HG03097 (cell line): Measurements from ENCODE around the gene ATRX.
"Not testable (repeated sequence)": the region's sequence is repeated elsewhere in the genome, so short reads cannot be mapped to it uniquely, and the experiment has no call there.

Experiments
- ATAC-seq: cut with Tn5 transposase; IDR thresholded peaks from one replicate; pipeline ENCODE4 v1.9.1; 2021; ENCODE audit not compliant: unreplicated experiment, low FRiP score

ATRX gene, protein sequence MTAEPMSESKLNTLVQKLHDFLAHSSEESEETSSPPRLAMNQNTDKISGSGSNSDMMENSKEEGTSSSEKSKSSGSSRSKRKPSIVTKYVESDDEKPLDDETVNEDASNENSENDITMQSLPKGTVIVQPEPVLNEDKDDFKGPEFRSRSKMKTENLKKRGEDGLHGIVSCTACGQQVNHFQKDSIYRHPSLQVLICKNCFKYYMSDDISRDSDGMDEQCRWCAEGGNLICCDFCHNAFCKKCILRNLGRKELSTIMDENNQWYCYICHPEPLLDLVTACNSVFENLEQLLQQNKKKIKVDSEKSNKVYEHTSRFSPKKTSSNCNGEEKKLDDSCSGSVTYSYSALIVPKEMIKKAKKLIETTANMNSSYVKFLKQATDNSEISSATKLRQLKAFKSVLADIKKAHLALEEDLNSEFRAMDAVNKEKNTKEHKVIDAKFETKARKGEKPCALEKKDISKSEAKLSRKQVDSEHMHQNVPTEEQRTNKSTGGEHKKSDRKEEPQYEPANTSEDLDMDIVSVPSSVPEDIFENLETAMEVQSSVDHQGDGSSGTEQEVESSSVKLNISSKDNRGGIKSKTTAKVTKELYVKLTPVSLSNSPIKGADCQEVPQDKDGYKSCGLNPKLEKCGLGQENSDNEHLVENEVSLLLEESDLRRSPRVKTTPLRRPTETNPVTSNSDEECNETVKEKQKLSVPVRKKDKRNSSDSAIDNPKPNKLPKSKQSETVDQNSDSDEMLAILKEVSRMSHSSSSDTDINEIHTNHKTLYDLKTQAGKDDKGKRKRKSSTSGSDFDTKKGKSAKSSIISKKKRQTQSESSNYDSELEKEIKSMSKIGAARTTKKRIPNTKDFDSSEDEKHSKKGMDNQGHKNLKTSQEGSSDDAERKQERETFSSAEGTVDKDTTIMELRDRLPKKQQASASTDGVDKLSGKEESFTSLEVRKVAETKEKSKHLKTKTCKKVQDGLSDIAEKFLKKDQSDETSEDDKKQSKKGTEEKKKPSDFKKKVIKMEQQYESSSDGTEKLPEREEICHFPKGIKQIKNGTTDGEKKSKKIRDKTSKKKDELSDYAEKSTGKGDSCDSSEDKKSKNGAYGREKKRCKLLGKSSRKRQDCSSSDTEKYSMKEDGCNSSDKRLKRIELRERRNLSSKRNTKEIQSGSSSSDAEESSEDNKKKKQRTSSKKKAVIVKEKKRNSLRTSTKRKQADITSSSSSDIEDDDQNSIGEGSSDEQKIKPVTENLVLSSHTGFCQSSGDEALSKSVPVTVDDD (N-terminal part only)

DNA sequence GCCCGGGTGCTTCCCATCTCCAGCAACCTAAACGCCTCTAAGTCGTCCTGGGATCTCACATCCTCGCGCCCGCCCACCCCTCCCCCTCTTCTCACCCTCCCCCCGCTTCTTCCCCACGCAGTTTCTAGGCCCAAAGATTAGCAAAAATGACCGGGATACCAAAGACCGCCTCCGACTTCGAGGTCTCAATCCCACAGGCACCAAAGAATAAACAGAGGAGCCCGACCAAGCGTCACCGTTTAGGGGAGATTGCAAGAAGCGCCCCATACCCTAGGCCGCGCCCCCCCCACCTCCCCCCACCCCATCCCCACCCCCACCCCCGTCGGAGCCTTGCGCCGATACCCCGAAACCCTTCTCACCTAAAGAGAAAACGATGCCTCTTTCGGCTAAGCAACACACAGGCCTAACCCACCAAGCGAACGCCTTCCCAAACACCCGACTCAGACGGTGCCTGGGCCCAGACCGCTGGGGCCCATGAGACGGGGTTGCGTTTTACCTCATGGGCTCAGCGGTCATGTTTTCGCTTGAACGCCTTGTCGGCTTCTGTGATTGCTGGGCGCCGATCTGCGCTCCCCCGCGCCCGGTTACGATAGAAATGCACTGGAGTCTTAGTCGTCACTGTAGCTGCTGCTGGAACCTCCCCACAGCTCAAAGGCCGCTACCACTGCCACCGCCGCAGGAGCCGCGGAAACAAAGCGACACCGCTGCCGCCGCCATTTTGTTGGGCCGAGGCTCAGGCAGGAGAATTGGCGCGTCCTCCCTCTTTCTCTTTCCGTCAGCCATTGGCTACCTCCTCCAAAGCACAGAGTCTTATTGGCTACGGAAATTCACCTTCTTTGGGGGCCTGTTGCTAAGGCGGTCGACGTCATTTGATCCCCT is at the start of gene ATRX:
ATRX (minus strand) TSS at position 731 of the 879 bp plus-strand sequence; CDS start at position 516, 215 bp downstream.
- peak; percentile 86 for ATAC-seq

- not testable (repeated sequence) for ATAC-seq
Observed at GRCh38 chrX:77831544-77831943, 45.5 kb upstream of the ATRX start.

DNA sequence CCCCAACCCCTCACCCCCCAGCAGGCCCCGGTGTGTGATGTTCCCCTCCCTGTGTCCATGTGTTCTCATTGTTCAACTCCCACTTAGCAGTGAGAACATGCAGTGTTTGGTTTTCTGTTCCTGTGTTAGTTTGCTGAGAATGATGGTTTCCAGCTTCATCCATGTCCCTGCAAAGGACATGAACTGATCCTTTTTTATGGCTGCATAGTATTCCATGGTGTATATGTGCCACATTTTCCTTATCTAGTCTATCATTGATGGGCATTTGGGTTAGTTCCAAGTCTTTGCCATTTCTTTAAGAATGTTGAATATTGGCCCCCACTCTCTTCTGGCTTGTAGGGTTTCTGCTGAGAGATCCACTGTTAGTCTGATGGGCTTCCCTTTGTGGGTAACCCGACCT is 36.0 kb upstream of the ATRX start:
- ATAC-seq: not testable (repeated sequence)

- no peak for ATAC-seq
Observed at GRCh38 chrX:77820091-77820727, 34.2 kb upstream of the ATRX start.

- no peak for ATAC-seq
Observed at GRCh38 chrX:77814210-77814609, 28.2 kb upstream of the ATRX start.

DNA sequence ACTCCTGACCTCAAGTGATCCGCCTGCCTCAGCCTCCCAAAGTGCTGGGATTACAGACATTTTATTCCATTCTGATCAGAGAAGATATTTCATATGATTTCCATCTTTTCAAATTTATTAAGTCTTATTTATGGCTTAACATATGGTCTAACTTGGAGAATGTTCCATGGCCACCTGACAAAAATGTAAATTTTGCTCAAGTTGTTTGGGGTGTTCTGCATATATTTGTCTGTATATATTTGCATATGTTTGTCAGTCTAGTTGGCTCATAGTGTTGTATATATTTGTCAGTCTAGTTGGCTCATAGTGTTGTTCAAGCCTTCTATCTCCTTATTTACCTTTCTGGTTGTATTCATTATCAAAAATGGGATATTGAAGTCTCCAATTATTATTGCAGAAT is 16.2 kb upstream of the ATRX start:
- ATAC-seq: no peak

- no peak for ATAC-seq
Observed at GRCh38 chrX:77795124-77795523, 9.1 kb upstream of the ATRX start.

DNA sequence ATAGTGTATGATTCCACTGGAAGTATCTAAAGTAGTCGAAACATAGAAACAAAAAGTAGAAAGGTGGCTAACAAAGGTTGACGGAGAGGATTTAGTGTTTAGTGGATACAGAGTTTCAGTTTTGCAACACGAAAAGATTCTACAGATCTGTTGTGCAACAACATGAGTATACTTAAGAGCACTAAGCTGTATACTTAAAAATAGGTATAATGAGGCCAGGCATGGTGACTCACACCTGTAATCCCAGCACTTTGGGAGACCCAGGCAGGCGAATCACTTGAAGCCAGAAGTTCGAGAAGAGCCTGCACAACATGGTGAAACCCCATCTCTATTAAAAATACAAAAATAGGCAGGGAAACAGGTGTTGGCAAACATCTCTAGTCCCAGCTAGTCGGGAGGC is 7.9 kb upstream of the ATRX start:
- ATAC-seq: no peak

- ATAC-seq: no peak
Observed at GRCh38 chrX:77788050-77788449, 2.0 kb upstream of the ATRX start.

- ATAC-seq: peak; percentile 4
Observed at GRCh38 chrX:77786365-77786680, 307 bp upstream of the ATRX start.

DNA sequence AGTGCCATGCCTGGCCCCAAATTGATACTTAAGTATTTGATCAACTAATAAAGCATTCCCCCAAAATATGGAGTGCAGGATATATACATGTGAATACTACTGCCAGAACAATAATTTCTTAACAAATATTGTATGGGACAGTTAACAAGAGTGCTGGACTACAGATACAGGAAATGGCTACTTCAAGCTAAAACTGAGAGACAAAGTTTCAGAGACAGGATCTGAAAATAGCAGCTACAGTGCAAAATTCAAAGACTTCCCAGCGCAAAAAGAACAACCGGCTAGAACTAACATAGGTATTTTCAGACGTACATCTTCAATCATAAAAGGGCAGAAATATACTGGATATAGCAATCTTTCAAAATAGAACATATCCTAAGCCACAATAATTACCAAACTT is 6.3 kb downstream of the ATRX start:
- ATAC-seq: no peak

GRCh38 chrX:77776659-77777058 is 9.4 kb downstream of the ATRX start:
- ATAC-seq: no peak

DNA sequence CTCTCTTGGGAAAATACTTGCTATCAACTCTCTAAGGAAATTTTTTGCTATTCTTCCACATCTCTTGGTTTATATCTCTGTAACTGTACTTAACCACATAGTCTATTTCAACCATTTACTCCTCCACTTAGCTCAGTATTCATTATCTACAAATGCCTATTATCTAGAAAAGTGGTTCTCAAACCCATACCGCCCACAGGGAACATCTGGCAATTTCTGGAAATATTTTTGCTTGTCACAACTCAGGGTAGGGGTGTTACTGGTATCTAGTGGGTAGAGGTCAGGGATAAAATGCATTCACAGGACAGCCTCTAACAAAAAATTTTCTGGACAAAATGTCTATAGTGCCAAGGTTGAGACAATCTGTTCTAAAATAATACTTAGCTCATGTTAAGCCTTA is 14.4 kb downstream of the ATRX start:
- ATAC-seq: no peak

GRCh38 chrX:77768787-77769186 is 17.2 kb downstream of the ATRX start:
- no peak for ATAC-seq

DNA sequence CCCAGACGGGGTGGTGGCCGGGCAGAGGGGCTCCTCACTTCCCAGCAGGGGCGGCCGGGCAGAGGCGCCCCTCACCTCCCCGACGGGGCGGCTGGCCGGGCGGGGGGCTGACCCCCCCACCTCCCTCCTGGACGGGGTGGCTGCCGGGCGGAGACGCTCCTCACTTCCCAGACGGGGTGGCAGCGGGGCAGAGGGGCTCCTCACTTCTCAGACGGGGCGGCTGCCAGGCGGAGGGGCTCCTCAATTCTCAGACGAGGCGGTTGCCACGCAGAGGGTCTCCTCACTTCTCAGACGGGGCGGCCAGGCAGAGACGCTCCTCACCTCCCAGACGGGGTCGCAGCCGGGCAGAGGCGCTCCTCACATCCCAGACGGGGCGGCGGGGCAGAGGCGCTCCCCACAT is 19.8 kb downstream of the ATRX start:
- ATAC-seq: not testable (repeated sequence)

DNA sequence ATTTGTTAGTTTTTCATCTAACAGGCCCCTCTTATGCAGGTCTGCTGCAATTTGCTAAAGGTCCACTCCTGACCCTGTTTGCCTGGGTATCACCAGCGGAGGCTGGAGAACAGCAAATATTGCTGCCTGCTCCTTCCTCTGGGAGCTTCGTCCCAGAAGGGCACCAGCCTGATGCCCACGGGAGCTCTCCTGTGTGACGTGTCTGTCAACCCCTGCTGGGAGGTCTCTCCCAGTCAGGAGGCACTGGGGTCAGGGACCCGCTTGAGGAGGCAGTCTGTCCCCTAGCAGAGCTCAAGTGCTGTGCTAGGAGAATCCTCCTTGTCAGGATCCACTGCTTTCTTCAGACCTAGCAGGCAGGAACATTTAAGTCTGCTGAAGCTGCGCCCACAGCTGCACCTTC is 30.5 kb downstream of the ATRX start:
- ATAC-seq: no peak

GRCh38 chrX:77753942-77754341 is 32.1 kb downstream of the ATRX start:
- ATAC-seq: not testable (repeated sequence)

DNA sequence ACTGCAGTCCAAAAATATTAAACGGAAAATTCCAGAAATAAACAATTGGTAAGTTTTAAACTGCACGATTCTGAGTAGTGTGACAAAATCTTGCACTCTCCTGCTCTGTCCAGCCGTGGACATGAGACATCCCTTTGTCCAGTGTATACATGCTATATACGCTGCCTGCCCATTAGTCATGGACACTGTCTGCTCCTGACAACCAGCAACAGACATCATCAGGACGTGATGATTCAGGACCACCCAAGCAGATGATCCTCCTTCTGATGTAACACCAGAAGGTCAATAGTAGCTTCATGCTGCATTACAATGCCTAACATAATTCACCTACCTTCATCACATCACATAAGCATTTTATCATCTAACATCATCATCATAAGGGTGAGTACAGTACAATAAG is 36.3 kb downstream of the ATRX start:
- no peak for ATAC-seq

GRCh38 chrX:77743720-77744119 is 42.3 kb downstream of the ATRX start:
- no peak for ATAC-seq
